ENCODE measurements around the gene HIGD1A. TPM values are rescaled to one million over a fixed set of nuclear protein-coding genes. Genes with fewer than 3 reads are reported as not detected.

Gene HIGD1A
- total and polyA plus RNA-seq, 2 of the 8 experiments (the other 6 are each of a cell fraction or from before 2014, with no cell fraction given), result 67.3 to 95.4 TPM

DNA sequence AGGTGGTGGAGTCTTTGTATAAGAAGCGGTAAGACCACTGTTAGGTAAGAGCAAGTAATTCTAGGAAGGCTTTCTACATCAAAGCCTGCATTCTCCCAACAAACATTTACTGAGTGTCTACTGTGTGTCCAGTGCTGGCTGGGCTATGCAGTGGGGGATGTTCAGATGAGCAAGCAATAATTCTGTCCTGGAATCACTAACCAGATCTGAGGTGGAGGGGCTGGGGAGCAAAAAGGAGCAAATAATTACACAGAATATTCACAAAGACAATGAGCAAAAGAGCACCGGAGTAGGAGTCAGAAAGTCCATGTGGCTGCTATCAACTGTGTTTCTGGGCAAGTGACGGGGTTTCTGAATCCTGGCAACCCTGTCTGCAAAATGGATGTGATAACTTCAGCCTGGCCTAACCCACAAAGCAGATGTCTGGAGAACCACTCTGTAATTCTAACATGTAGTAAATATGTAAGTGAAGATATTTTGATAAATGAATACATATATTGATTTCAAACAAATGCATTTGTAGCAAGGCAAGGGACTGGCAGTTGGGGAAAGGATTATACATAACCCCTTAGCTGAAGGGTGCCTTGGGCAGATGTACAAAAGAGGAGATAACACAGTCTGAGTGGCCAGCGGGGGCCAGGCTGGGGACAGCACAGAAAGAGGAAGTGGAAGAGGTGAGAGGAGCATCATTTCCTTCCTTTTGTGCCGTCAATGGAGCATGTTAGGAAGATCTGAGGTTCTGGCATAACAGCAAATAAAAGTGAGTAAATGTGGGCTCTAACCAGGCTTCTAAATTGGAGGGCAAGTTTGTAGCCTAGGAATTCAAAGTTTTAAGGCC is 42.6 kb upstream of the HIGD1A start (continued):
- TF ChIP-seq, protein P1, sequence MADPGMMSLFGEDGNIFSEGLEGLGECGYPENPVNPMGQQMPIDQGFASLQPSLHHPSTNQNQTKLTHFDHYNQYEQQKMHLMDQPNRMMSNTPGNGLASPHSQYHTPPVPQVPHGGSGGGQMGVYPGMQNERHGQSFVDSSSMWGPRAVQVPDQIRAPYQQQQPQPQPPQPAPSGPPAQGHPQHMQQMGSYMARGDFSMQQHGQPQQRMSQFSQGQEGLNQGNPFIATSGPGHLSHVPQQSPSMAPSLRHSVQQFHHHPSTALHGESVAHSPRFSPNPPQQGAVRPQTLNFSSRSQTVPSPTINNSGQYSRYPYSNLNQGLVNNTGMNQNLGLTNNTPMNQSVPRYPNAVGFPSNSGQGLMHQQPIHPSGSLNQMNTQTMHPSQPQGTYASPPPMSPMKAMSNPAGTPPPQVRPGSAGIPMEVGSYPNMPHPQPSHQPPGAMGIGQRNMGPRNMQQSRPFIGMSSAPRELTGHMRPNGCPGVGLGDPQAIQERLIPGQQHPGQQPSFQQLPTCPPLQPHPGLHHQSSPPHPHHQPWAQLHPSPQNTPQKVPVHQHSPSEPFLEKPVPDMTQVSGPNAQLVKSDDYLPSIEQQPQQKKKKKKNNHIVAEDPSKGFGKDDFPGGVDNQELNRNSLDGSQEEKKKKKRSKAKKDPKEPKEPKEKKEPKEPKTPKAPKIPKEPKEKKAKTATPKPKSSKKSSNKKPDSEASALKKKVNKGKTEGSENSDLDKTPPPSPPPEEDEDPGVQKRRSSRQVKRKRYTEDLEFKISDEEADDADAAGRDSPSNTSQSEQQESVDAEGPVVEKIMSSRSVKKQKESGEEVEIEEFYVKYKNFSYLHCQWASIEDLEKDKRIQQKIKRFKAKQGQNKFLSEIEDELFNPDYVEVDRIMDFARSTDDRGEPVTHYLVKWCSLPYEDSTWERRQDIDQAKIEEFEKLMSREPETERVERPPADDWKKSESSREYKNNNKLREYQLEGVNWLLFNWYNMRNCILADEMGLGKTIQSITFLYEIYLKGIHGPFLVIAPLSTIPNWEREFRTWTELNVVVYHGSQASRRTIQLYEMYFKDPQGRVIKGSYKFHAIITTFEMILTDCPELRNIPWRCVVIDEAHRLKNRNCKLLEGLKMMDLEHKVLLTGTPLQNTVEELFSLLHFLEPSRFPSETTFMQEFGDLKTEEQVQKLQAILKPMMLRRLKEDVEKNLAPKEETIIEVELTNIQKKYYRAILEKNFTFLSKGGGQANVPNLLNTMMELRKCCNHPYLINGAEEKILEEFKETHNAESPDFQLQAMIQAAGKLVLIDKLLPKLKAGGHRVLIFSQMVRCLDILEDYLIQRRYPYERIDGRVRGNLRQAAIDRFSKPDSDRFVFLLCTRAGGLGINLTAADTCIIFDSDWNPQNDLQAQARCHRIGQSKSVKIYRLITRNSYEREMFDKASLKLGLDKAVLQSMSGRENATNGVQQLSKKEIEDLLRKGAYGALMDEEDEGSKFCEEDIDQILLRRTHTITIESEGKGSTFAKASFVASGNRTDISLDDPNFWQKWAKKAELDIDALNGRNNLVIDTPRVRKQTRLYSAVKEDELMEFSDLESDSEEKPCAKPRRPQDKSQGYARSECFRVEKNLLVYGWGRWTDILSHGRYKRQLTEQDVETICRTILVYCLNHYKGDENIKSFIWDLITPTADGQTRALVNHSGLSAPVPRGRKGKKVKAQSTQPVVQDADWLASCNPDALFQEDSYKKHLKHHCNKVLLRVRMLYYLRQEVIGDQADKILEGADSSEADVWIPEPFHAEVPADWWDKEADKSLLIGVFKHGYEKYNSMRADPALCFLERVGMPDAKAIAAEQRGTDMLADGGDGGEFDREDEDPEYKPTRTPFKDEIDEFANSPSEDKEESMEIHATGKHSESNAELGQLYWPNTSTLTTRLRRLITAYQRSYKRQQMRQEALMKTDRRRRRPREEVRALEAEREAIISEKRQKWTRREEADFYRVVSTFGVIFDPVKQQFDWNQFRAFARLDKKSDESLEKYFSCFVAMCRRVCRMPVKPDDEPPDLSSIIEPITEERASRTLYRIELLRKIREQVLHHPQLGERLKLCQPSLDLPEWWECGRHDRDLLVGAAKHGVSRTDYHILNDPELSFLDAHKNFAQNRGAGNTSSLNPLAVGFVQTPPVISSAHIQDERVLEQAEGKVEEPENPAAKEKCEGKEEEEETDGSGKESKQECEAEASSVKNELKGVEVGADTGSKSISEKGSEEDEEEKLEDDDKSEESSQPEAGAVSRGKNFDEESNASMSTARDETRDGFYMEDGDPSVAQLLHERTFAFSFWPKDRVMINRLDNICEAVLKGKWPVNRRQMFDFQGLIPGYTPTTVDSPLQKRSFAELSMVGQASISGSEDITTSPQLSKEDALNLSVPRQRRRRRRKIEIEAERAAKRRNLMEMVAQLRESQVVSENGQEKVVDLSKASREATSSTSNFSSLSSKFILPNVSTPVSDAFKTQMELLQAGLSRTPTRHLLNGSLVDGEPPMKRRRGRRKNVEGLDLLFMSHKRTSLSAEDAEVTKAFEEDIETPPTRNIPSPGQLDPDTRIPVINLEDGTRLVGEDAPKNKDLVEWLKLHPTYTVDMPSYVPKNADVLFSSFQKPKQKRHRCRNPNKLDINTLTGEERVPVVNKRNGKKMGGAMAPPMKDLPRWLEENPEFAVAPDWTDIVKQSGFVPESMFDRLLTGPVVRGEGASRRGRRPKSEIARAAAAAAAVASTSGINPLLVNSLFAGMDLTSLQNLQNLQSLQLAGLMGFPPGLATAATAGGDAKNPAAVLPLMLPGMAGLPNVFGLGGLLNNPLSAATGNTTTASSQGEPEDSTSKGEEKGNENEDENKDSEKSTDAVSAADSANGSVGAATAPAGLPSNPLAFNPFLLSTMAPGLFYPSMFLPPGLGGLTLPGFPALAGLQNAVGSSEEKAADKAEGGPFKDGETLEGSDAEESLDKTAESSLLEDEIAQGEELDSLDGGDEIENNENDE (IDR thresholded peaks at IDR 0.05; ENCODE audit: insufficient replicate concordance, low read length), result no peak
- no peak for TF ChIP-seq FOSL1 (IDR thresholded peaks at IDR 0.05; ENCODE audit: insufficient read depth, low read depth, low read length)

Data from H1 (cell line).